Thoracic aorta (tissue), 2 donors: ENCODE measurements around the gene BASP1. TPM values are rescaled to one million over a fixed set of nuclear protein-coding genes. Genes with fewer than 3 reads are reported as not detected.

Source experiments
- ATAC-seq: fragments of 150-250 bp; one replicate; pipeline ENCODE4 v1.8.0; 2017; ENCODE audit warnings: low read depth; ENCODE audit not compliant: insufficient number of reproducible peaks, low FRiP score
- DNase-seq: peaks from one replicate; pipeline ENCODE4 v3.0.0-alpha.2; 2020; ENCODE audit warnings: low spot score
- H3K27ac ChIP-seq, 2 donors: fragments of 200-600 bp; sonication (generic); 1 replicate in 1 of 2; 2 replicates in 1 of 2; pipeline ENCODE4 v1.5.1; 2016; ENCODE audit warnings: mild to moderate bottlenecking in 2 of 2, moderate library complexity in 2 of 2
- H3K27me3 ChIP-seq: fragments of 200-600 bp; sonication (generic); replicated peaks from 2 replicates; pipeline ENCODE4 v1.6.0; 2016; ENCODE audit warnings: mild to moderate bottlenecking; ENCODE audit not compliant: insufficient read depth
- H3K36me3 ChIP-seq: fragments of 200-600 bp; sonication (generic); one replicate; pipeline ENCODE4 v1.5.1; 2016
- H3K4me1 ChIP-seq, 2 donors: fragments of 200-600 bp; sonication (generic); 1 replicate in 1 of 2; 2 replicates in 1 of 2; pipeline versions ENCODE4 v1.5.1 to v1.6.0; 2016; ENCODE audit warnings: low read depth in 2 of 2, mild to moderate bottlenecking in 1 of 2; ENCODE audit not compliant: control insufficient read depth in 1 of 2
- H3K4me3 ChIP-seq: fragments of 200-600 bp; sonication (generic); 2 replicates; pipeline ENCODE4 v1.5.1; 2016; ENCODE audit warnings: mild to moderate bottlenecking
- H3K9me3 ChIP-seq: fragments of 200-600 bp; sonication (generic); 2 replicates; pipeline ENCODE4 v1.5.1; 2016
- total RNA-seq, 2 donors: library from RNA; depleted of rRNA; stranded (reverse); fragments of >200 nt; gene quantifications; one replicate each; pipeline versions ENCODE4 v1.1.0 to v1.2.3, GENCODE V29; 2016
- TF ChIP-seq, protein P1 (sequence below): fragments of 200-600 bp; sonication (generic); IDR thresholded peaks from one replicate; pipeline ENCODE4 v1.5.1; 2019; ENCODE audit warnings: antibody characterized with exemption

The BASP1 gene
- total RNA-seq, 2 donors from 2014 or later = 37.1 to 48.8 TPM

GRCh38 chr5:17277907-17278306 is 60.5 kb downstream of the BASP1 start:
- Histone ChIP-seq H3K36me3 (peaks cover 3% of the 10 kb centered on the region), H3K27me3 (no peaks in the 10 kb centered on the region), H3K9me3 (no peaks in the 10 kb centered on the region), H3K4me1 (no peaks in the 10 kb centered on the region), H3K27ac (no peak overlapping the region), H3K4me3 (no peak overlapping the region)
- TF ChIP-seq, protein P1, sequence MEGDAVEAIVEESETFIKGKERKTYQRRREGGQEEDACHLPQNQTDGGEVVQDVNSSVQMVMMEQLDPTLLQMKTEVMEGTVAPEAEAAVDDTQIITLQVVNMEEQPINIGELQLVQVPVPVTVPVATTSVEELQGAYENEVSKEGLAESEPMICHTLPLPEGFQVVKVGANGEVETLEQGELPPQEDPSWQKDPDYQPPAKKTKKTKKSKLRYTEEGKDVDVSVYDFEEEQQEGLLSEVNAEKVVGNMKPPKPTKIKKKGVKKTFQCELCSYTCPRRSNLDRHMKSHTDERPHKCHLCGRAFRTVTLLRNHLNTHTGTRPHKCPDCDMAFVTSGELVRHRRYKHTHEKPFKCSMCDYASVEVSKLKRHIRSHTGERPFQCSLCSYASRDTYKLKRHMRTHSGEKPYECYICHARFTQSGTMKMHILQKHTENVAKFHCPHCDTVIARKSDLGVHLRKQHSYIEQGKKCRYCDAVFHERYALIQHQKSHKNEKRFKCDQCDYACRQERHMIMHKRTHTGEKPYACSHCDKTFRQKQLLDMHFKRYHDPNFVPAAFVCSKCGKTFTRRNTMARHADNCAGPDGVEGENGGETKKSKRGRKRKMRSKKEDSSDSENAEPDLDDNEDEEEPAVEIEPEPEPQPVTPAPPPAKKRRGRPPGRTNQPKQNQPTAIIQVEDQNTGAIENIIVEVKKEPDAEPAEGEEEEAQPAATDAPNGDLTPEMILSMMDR = no peak
- DNase-seq = no peak
- no peak for ATAC-seq

DNA sequence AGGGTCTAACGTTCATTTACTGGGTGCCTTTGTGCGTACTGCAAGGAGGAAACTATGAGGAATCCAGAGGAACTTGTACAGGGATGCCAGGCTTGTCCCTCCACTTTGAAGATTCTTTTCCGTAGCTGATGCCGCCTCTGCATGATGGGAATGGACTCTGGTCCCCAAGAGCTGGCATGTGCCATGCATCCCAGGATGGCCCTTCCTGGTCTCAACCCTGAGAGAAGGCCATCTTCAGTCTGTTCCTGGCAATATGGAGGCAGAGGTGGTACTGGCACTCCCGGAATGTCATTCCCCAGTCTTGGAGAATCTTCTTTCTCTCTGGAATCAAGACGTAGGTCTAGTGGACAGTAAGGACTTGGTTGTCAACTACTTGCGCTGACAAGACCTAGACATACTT is 61.5 kb downstream of the BASP1 start:
- ATAC-seq (no peak), DNase-seq (no peak)
- no peaks in the 10 kb centered on the region for H3K27me3 ChIP-seq
- H3K4me3 ChIP-seq = no peak overlapping the region
- H3K36me3 ChIP-seq = peaks cover 3% of the 10 kb centered on the region
- H3K27ac ChIP-seq = no peak overlapping the region
- TF ChIP-seq, protein P1 = no peak
- H3K9me3 ChIP-seq = no peaks in the 10 kb centered on the region
- no peaks in the 10 kb centered on the region for H3K4me1 ChIP-seq

DNA sequence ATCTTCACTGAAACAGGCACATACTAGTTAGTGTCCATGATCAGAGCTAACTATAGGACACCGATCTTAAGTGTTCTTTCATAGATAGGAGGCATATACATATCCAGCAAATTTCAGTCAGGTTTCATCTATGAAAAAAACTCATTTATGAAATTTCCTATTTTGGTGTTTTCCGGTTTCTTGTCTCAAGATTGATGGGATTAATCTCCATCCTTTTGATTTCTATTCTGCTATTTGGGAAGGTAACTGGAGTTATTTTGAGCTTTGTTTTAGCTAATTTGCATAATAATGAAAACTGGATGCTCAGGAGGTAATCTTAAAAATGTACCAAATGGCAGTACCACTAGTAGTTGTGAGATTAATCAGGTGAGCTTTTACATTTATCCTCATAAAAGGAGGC is 62.1 kb downstream of the BASP1 start:
- no peak overlapping the region for H3K27ac ChIP-seq
- no peak for ATAC-seq

GRCh38 chr5:17282283-17283120 is 65.1 kb downstream of the BASP1 start:
- ATAC-seq (no peak), DNase-seq (no peak)
- Histone ChIP-seq H3K4me3 (peak overlapping the region; percentile 45), H3K27me3 (no peaks in the 10 kb centered on the region), H3K9me3 (no peaks in the 10 kb centered on the region), H3K27ac (no peak overlapping the region), H3K4me1 (no peaks in the 10 kb centered on the region), H3K36me3 (no peaks in the 10 kb centered on the region)
- TF ChIP-seq, protein P1 = no peak

More for the DNA sequence above, 62.1 kb downstream of the BASP1 start:
- no peak for DNase-seq
- Histone ChIP-seq H3K9me3 (no peaks in the 10 kb centered on the region), H3K4me3 (no peak overlapping the region), H3K4me1 (no peaks in the 10 kb centered on the region), H3K27me3 (no peaks in the 10 kb centered on the region), H3K36me3 (peaks cover 3% of the 10 kb centered on the region)
- TF ChIP-seq, protein P1 = no peak

DNA sequence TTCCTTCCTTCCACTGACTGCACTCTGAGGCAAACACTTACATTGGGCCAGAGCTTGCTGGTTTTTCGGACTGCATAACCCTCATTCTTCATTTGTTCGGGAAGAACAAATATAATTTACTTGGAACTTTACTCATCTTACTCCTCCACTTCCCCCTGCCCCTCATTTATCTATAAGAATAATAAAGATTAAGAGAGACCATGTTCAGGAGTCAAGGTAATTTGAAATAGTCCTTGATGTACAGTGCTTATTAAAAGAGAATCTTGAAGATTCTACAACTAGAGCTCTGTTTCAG is 65.6 kb downstream of the BASP1 start:
- Histone ChIP-seq H3K36me3 (no peaks in the 10 kb centered on the region), H3K27me3 (no peaks in the 10 kb centered on the region), H3K4me1 (no peaks in the 10 kb centered on the region), H3K4me3 (no peak overlapping the region), H3K27ac (no peak overlapping the region), H3K9me3 (no peaks in the 10 kb centered on the region)
- no peak for DNase-seq
- TF ChIP-seq, protein P1 = no peak
- ATAC-seq = no peak
